ENCODE results near the gene SPHKAP. TPM values are rescaled to one million over a fixed set of nuclear protein-coding genes. Genes with fewer than 3 reads are reported as not detected.

SPHKAP gene
- total RNA-seq, 6 donors from 2014 or later: not detected

DNA sequence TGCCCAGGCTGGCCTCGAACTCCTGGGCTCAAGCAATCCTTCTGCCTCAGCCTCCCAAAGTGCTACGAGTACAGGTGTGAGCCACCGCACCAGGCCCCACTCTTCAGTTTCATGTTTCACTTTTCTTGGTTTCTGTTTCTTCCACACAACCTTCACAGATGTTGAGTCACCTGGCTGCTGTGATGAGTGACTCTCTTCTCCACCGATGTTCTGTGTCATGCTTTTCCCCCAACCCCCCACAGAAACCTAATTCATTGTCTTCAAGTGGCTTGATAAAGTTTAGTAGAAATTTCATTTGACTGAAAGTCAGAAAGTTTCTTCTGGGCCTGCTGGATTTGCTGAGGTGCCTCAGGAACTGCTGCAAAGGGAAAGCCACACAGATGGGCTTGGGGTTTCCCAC is 78.5 kb downstream of the SPHKAP start:
- ATAC-seq (ENCODE audit: low FRiP score in 2 of 2) (no peak), DNase-seq (no peak)
- Histone ChIP-seq H3K36me3 (no peaks in the 10 kb centered on the region), H3K4me3 (no peak overlapping the region), H3K27me3 (no peaks in the 10 kb centered on the region), H3K4me1 (no peaks in the 10 kb centered on the region), H3K9me3 (no peaks in the 10 kb centered on the region), H3K27ac (no peak overlapping the region)
- WGBS, 2 donors: 76 to 83% methylated on average over 4 of the region's 4 CpGs
- TF ChIP-seq POLR2A (IDR thresholded peaks at IDR 0.05) (no peak), POLR2AphosphoS5 (IDR thresholded peaks at IDR 0.05) (no peak), EP300 (IDR thresholded peaks at IDR 0.05) (no peak)
- TF ChIP-seq, protein P1, sequence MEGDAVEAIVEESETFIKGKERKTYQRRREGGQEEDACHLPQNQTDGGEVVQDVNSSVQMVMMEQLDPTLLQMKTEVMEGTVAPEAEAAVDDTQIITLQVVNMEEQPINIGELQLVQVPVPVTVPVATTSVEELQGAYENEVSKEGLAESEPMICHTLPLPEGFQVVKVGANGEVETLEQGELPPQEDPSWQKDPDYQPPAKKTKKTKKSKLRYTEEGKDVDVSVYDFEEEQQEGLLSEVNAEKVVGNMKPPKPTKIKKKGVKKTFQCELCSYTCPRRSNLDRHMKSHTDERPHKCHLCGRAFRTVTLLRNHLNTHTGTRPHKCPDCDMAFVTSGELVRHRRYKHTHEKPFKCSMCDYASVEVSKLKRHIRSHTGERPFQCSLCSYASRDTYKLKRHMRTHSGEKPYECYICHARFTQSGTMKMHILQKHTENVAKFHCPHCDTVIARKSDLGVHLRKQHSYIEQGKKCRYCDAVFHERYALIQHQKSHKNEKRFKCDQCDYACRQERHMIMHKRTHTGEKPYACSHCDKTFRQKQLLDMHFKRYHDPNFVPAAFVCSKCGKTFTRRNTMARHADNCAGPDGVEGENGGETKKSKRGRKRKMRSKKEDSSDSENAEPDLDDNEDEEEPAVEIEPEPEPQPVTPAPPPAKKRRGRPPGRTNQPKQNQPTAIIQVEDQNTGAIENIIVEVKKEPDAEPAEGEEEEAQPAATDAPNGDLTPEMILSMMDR (IDR thresholded peaks at IDR 0.05): no peak

DNA sequence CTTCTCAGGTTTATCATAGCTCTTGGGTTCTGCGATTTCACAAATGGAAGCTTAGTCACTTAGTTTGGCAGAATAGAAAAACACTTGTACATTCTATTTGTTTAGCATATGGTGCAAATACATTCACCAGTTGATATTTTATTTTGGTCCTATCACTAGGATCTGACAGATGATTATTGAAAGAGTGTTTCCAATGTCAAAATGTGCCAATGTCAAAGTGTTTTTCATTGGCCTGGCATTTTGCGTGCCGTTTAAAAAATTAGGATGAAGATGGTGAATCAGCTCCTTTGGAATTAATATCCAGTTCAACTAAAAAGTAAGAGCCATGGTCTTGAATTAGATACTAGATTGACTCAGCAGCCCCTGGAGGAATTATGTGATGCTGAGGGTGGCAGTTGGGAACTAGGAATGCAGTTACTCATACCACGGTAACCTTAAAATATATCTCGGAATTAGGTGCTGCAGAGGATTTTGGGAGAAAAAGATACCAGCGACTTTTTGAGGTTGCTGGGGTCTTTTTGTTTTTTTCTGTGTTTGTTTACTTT is 87.0 kb downstream of the SPHKAP start:
- no peak overlapping the region for H3K27ac ChIP-seq
- no peak for TF ChIP-seq POLR2A (IDR thresholded peaks at IDR 0.05)
- TF ChIP-seq, protein P1 (IDR thresholded peaks at IDR 0.05): no peak
- no peak for TF ChIP-seq POLR2AphosphoS5 (IDR thresholded peaks at IDR 0.05)
- TF ChIP-seq EP300 (IDR thresholded peaks at IDR 0.05): no peak
- H3K4me1 ChIP-seq: no peaks in the 10 kb centered on the region
- peaks cover 0 to 5% (median under 1%) of the 10 kb centered on the region in 4 donors for H3K9me3 ChIP-seq
- H3K4me3 ChIP-seq: no peak overlapping the region
- DNase-seq (no peak), ATAC-seq (ENCODE audit: low FRiP score in 2 of 2) (no peak)
- no peaks in the 10 kb centered on the region for H3K27me3 ChIP-seq
- WGBS, 2 donors: 86 to 88% methylated on average over 6 of the region's 6 CpGs
- H3K36me3 ChIP-seq: no peaks in the 10 kb centered on the region

DNA sequence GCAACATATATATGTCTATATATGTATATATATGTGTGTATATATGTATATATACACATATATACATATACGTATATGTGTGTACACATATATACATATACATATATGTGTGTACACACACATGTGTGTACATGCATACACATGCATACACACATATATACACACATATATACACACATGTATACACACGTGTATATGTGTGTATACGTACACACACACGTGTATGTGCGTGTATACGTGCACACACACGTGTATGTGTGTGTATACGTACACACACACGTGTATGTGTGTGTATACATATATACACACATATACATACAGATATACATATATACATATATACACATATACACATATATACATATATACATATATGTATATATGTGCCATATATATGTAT is 89.4 kb downstream of the SPHKAP start:
- 69 to 71% methylated on average over 9 of the region's 9 CpGs for WGBS, 2 donors
- H3K4me1 ChIP-seq: no peaks in the 10 kb centered on the region
- TF ChIP-seq POLR2A (IDR thresholded peaks at IDR 0.05) (no peak), POLR2AphosphoS5 (IDR thresholded peaks at IDR 0.05) (no peak), EP300 (IDR thresholded peaks at IDR 0.05) (no peak)
- TF ChIP-seq, protein P1 (IDR thresholded peaks at IDR 0.05): no peak
- peaks cover 0 to 8% (median 3%) of the 10 kb centered on the region in 4 donors for H3K9me3 ChIP-seq
- DNase-seq: no peak
- H3K36me3 ChIP-seq: no peaks in the 10 kb centered on the region
- ATAC-seq (ENCODE audit: low FRiP score in 2 of 2): no peak
- H3K27ac ChIP-seq: no peak overlapping the region
- no peaks in the 10 kb centered on the region for H3K27me3 ChIP-seq
- no peak overlapping the region for H3K4me3 ChIP-seq

DNA sequence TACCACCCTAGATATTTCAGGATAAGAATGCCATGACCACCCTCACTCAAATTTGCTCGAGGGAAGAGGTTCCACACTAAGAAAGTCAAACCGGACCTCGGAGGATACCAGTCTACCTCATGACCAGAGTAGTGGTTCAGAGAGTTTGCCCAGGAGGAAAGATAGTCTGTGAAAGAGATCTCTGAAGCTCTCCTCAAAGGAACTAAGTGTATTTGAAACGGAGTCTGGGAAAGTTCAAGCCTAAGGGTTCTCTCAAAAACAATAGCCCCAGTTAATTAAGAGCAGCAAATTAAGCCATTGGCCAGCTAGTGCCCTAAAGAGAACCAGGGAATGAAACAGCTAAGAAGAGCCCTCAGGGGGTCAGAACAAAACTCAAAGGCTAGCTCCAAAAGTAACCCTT is 94.9 kb downstream of the SPHKAP start:
- TF ChIP-seq, protein P1 (IDR thresholded peaks at IDR 0.05): no peak
- TF ChIP-seq POLR2A (IDR thresholded peaks at IDR 0.05) (no peak), POLR2AphosphoS5 (IDR thresholded peaks at IDR 0.05) (no peak), EP300 (IDR thresholded peaks at IDR 0.05) (no peak)

GRCh38 chr2:228084717-228085116 is 96.8 kb downstream of the SPHKAP start:
- H3K9me3 ChIP-seq: peaks cover 0 to 6% (median 3%) of the 10 kb centered on the region in 4 donors
- TF ChIP-seq POLR2AphosphoS5 (IDR thresholded peaks at IDR 0.05) (no peak), EP300 (IDR thresholded peaks at IDR 0.05) (no peak), POLR2A (IDR thresholded peaks at IDR 0.05) (no peak)
- TF ChIP-seq, protein P1 (IDR thresholded peaks at IDR 0.05): no peak
- WGBS, 2 donors: 39 to 72% methylated on average over 2 of the region's 2 CpGs

More for the DNA sequence above, 94.9 kb downstream of the SPHKAP start:
- peaks cover 0 to 8% (median 3%) of the 10 kb centered on the region in 4 donors for H3K9me3 ChIP-seq
- no peak overlapping the region for H3K4me3 ChIP-seq
- H3K27ac ChIP-seq: no peak overlapping the region
- H3K4me1 ChIP-seq: no peaks in the 10 kb centered on the region
- DNase-seq (no peak), ATAC-seq (ENCODE audit: low FRiP score in 2 of 2) (no peak)
- no peaks in the 10 kb centered on the region for H3K36me3 ChIP-seq
- 77 to 86% methylated on average over 4 of the region's 4 CpGs for WGBS, 2 donors
- no peaks in the 10 kb centered on the region for H3K27me3 ChIP-seq

More at GRCh38 chr2:228084717-228085116, 96.8 kb downstream of the SPHKAP start:
- ATAC-seq (ENCODE audit: low FRiP score in 2 of 2): no peak
- no peak overlapping the region for H3K27ac ChIP-seq
- H3K36me3 ChIP-seq: no peaks in the 10 kb centered on the region
- H3K4me1 ChIP-seq: no peaks in the 10 kb centered on the region
- no peaks in the 10 kb centered on the region for H3K27me3 ChIP-seq
- no peak for DNase-seq
- no peak overlapping the region for H3K4me3 ChIP-seq
